HepG2 (cell line): ENCODE results near the gene STIM1. TPM values are rescaled to one million over a fixed set of nuclear protein-coding genes. Genes with fewer than 3 reads are reported as not detected.

Experiments used
- ATAC-seq: fragments of 200-7000 bp; cut with Tn5 transposase; 3 replicates; pipeline ENCODE4 v1.9.1; 2020; ENCODE audit warnings: mild to moderate bottlenecking, moderate library complexity
- BruUV-seq: library from RNA; stranded (reverse); fragments of 400-500 nt; replicated peaks from 2 replicates; lab custom pipeline; 2021; lab: Mats Ljungman, UMichigan
- CTCF ChIA-PET: fragments of 300-600 bp; formaldehyde crosslinking; extraction: SDS; loops from one replicate; lab custom pipeline; 2021; ENCODE audit warnings: low total read pairs, inconsistent platforms, low intra/inter-chr PET ratio; lab: Yijun Ruan, JAX
- POLR2A ChIA-PET: fragments of 350-600 bp; sonication (Branson Sonifier 250); formaldehyde crosslinking; loops from one replicate; lab custom pipeline; 2020; ENCODE audit warnings: antibody characterized with exemption, inconsistent platforms; lab: Yijun Ruan, JAX
- DNase-seq: peaks from one replicate; pipeline ENCODE4 v3.0.0-alpha.2; 2015; ENCODE audit warnings: low spot score
- FAIRE-seq: peaks from 3 replicates; lab custom pipeline; 2011; peaks lifted over from hg19 to GRCh38; lab: Jason Lieb, UNC
- H2AFZ ChIP-seq: one replicate; pipeline ENCODE4 v1.6.1; 2011; ENCODE audit warnings: low read length, inconsistent platforms
- H3K27ac ChIP-seq: fragments of 300-600 bp; 3 replicates; pipeline ENCODE4 v1.8.0; 2011; ENCODE audit warnings: mixed run types, mild to moderate bottlenecking, mixed read lengths, low read length, inconsistent platforms; ENCODE audit not compliant: insufficient read depth; ENCODE audit errors: extremely low read length
- H3K27me3 ChIP-seq, 2 experiments: fragments of 200-600 bp in 1 of 2; 2 replicates in 1 of 2; 3 replicates in 1 of 2; pipeline versions ENCODE4 v1.6.0 to v1.8.0; 2011; ENCODE audit warnings: low read length in 2 of 2, mild to moderate bottlenecking in 2 of 2, moderate library complexity in 2 of 2, inconsistent platforms in 1 of 2; ENCODE audit not compliant: insufficient read depth in 2 of 2, control insufficient read depth in 1 of 2
- H3K36me3 ChIP-seq, 2 experiments: fragments of 200-600 bp in 1 of 2; replicated peaks in 1 of 2; 2 replicates in 1 of 2; 3 replicates in 1 of 2; pipeline versions ENCODE4 v1.5.1 to v1.8.0; 2011; ENCODE audit warnings: low read length in 2 of 2, inconsistent platforms in 1 of 2; ENCODE audit not compliant: insufficient read depth in 2 of 2, control insufficient read depth in 1 of 2
- H3K4me1 ChIP-seq: 2 replicates; pipeline ENCODE4 v1.5.1; 2012; ENCODE audit warnings: low read length, inconsistent platforms; ENCODE audit not compliant: insufficient read depth
- H3K4me2 ChIP-seq: 2 replicates; pipeline ENCODE4 v1.6.0; 2011; ENCODE audit warnings: low read depth, low read length, inconsistent platforms
- H3K4me3 ChIP-seq, 3 experiments: fragments of 200-600 bp in 1 of 3; sonication (generic), shearing (Covaris generic) in 1 of 3; replicated peaks in 1 of 3; 2 replicates each; pipeline ENCODE4 v1.5.1; 2011 to 2016; ENCODE audit warnings: low read length in 3 of 3, inconsistent platforms in 2 of 3, low read depth in 2 of 3, mild to moderate bottlenecking in 2 of 3, control low read depth in 1 of 3, mixed read lengths in 1 of 3; ENCODE audit not compliant: insufficient read depth in 1 of 3
- H3K79me2 ChIP-seq: one replicate; pipeline ENCODE4 v1.6.1; 2011; ENCODE audit warnings: low read length, inconsistent platforms; ENCODE audit not compliant: insufficient read depth
- H3K9ac ChIP-seq: 2 replicates; pipeline ENCODE4 v1.6.0; 2011; ENCODE audit warnings: mild to moderate bottlenecking, low read depth, low read length, inconsistent platforms; ENCODE audit not compliant: insufficient read depth
- H3K9me3 ChIP-seq: 2 replicates; pipeline ENCODE4 v1.5.1; 2012; ENCODE audit warnings: mild to moderate bottlenecking, low read length
- H4K20me1 ChIP-seq: 2 replicates; pipeline ENCODE4 v1.6.0; 2011; ENCODE audit warnings: inconsistent platforms, mild to moderate bottlenecking, low read length, moderate library complexity; ENCODE audit not compliant: insufficient read depth
- HNRNPH1 ChIP-seq: fragments of 200-400 bp; formaldehyde crosslinking; optimal IDR thresholded peaks from 2 replicates; pipeline ENCODE3; 2017; ENCODE audit warnings: mild to moderate bottlenecking, low read depth, low read length
- HNRNPLL ChIP-seq: fragments of 200-400 bp; formaldehyde crosslinking; IDR thresholded peaks from 2 replicates; pipeline ENCODE4 v1.6.1; 2017; ENCODE audit warnings: mild to moderate bottlenecking, low read depth, low read length; ENCODE audit not compliant: poor library complexity, severe bottlenecking
- HOXA3 ChIP-seq: sonication (generic); formaldehyde crosslinking; IDR thresholded peaks from 2 replicates; pipeline ENCODE4 v1.5.0; 2020; ENCODE audit warnings: missing genetic modification reagents
- IKZF1 ChIP-seq: fragments of 450-650 bp; IDR thresholded peaks from 2 replicates; pipeline ENCODE4 v1.7.1; 2016
- IRF1 ChIP-seq: sonication (generic); formaldehyde crosslinking; IDR thresholded peaks from 2 replicates; pipeline ENCODE4 v1.4.0; 2020; ENCODE audit warnings: low read depth, mild to moderate bottlenecking, missing genetic modification reagents
- ISX ChIP-seq: sonication (generic); formaldehyde crosslinking; conservative IDR thresholded peaks from 2 replicates; pipeline ENCODE4 v1.5.0; 2020; ENCODE audit warnings: missing genetic modification reagents
- NFIC ChIP-seq: IDR thresholded peaks from 2 replicates; pipeline ENCODE4 v1.6.1; 2012; ENCODE audit warnings: mild to moderate bottlenecking, low read length, inconsistent platforms
- NR2F1 ChIP-seq, 2 experiments: fragments of 450-650 bp in 1 of 2; formaldehyde crosslinking in 1 of 2; IDR thresholded peaks; 2 replicates each; pipeline versions ENCODE4 v1.5.0 to v1.6.1; 2016 to 2020; ENCODE audit warnings: mild to moderate bottlenecking in 1 of 2, missing compliant biosample characterization in 1 of 2, missing genetic modification reagents in 1 of 2, moderate library complexity in 1 of 2
- RAD51 ChIP-seq: fragments of 450-650 bp; IDR thresholded peaks from 2 replicates; pipeline ENCODE4 v1.6.1; 2016; ENCODE audit warnings: borderline replicate concordance
- SIX4 ChIP-seq: sonication (generic); formaldehyde crosslinking; IDR thresholded peaks from 2 replicates; pipeline ENCODE4 v1.4.0; 2020; ENCODE audit warnings: missing genetic modification reagents
- TFDP2 ChIP-seq: sonication (generic); formaldehyde crosslinking; IDR thresholded peaks from 2 replicates; pipeline ENCODE4 v1.4.0; 2020; ENCODE audit warnings: missing genetic modification reagents
- ZBTB44 ChIP-seq: sonication (generic); formaldehyde crosslinking; IDR thresholded peaks from 2 replicates; pipeline ENCODE4 v1.4.0; 2020; ENCODE audit warnings: missing genetic modification reagents
- ZNF225 ChIP-seq: sonication (generic); formaldehyde crosslinking; IDR thresholded peaks from 2 replicates; pipeline ENCODE4 v1.4.0; 2020; ENCODE audit warnings: mild to moderate bottlenecking, missing genetic modification reagents
- ZNF318 ChIP-seq: sonication (generic); formaldehyde crosslinking; IDR thresholded peaks from 2 replicates; pipeline ENCODE4 v1.4.0; 2020; ENCODE audit warnings: mild to moderate bottlenecking, missing genetic modification reagents
- ZNF629 ChIP-seq: sonication (generic); formaldehyde crosslinking; conservative IDR thresholded peaks from 2 replicates; pipeline ENCODE4 v1.5.0; 2020; ENCODE audit warnings: missing genetic modification reagents
- WGBS: methylation state at CpG from one replicate; pipeline ENCODE4 v1.1.6; 2017; ENCODE audit warnings: low lambda C conversion rate; 5-methylcytosine and 5-hydroxymethylcytosine counted together
- in situ Hi-C: cut with HindIII; loops from 2 replicates; pipeline ENCODE4 v1.10.0; 2017; ENCODE audit warnings: low pct_unique_long_range_greater_than_20kb; ENCODE audit not compliant: extremely low pct_ligation_motif_present
- intact Hi-C: fragments of 100-400 bp; cut with micrococcal nuclease; formaldehyde crosslinking; loops from one replicate; pipeline ENCODE4 v1.10.0; 2022; ENCODE audit not compliant: unreplicated experiment
- polyA plus RNA-seq, 8 experiments: library from polyadenylated mRNA; depleted of rRNA in 3 of 8; stranded (reverse) in 7 of 8; unstranded in 1 of 8; fragments of >200 nt; fragmentation: Illumina TruSeq in 4 of 8; extraction: Trizol in 4 of 8; gene quantifications; 2 replicates each; pipeline versions ENCODE4 v1.2.1 to v1.2.3, GENCODE V29; 2011 to 2016; ENCODE audit warnings: low read depth in 4 of 8, missing spikeins in 1 of 8, mixed read lengths in 1 of 8; ENCODE audit not compliant: insufficient read depth in 1 of 8
- total RNA-seq, 5 experiments: library from RNA; depleted of rRNA; stranded (reverse); fragments of >200 nt; fragmentation: Illumina TruSeq; extraction: Trizol; gene quantifications; 2 replicates each; pipeline ENCODE4 v1.2.3, GENCODE V29; 2016; ENCODE audit warnings: low read depth in 1 of 5

The STIM1 gene
- total and polyA plus RNA-seq, 2 of the 13 experiments (the other 11 are each of a cell fraction or from before 2014, with no cell fraction given), result 19.2 to 28.5 TPM

GRCh38 chr11:3982431-3982830 lies 127.0 kb downstream of the STIM1 start:
- POLR2A ChIA-PET, result no interaction called here
- BruUV-seq, result no TSS peak
- no peak overlapping the region for H3K4me2 ChIP-seq
- H3K4me3 ChIP-seq, result no peak overlapping the region
- no peak overlapping the region for H3K9ac ChIP-seq
- no peaks in the 10 kb centered on the region for H3K27me3 ChIP-seq
- H3K27ac ChIP-seq, result no peak overlapping the region
- no peak overlapping the region for H2AFZ ChIP-seq
- no peaks in the 10 kb centered on the region for H3K9me3 ChIP-seq
- H3K4me1 ChIP-seq, result peaks cover 13% of the 10 kb centered on the region
- H3K36me3 ChIP-seq, result no peaks in the 10 kb centered on the region; a peak in 2 of 5 replicates
- DNase-seq (no peak), ATAC-seq (no peak), FAIRE-seq (no peak)
- H4K20me1 ChIP-seq, result no peaks in the 10 kb centered on the region
- intact Hi-C loops, result no loop called here
- CTCF ChIA-PET, result no interaction called here
- no peaks in the 10 kb centered on the region for H3K79me2 ChIP-seq
- in situ Hi-C loops, result no loop called here
- 98% methylated on average over 2 of the region's 2 CpGs for WGBS
- TF ChIP-seq IRF1 (CRISPR knock-in tag) (no peak), HOXA3 (CRISPR knock-in tag) (no peak), ZNF225 (CRISPR knock-in tag) (no peak), SIX4 (no peak), NFIC (no peak), IKZF1 (no peak), RAD51 (no peak), ISX (no peak), NR2F1 (CRISPR knock-in tag; IDR thresholded peaks at IDR 0.05) (no peak), HNRNPH1 (no peak), ZBTB44 (no peak), ZNF629 (CRISPR knock-in tag) (no peak), ZNF318 (CRISPR knock-in tag) (no peak), TFDP2 (CRISPR knock-in tag) (no peak), HNRNPLL (no peak)
